ENCODE measurements around the gene PGAP6.

PGAP6 gene

DNA sequence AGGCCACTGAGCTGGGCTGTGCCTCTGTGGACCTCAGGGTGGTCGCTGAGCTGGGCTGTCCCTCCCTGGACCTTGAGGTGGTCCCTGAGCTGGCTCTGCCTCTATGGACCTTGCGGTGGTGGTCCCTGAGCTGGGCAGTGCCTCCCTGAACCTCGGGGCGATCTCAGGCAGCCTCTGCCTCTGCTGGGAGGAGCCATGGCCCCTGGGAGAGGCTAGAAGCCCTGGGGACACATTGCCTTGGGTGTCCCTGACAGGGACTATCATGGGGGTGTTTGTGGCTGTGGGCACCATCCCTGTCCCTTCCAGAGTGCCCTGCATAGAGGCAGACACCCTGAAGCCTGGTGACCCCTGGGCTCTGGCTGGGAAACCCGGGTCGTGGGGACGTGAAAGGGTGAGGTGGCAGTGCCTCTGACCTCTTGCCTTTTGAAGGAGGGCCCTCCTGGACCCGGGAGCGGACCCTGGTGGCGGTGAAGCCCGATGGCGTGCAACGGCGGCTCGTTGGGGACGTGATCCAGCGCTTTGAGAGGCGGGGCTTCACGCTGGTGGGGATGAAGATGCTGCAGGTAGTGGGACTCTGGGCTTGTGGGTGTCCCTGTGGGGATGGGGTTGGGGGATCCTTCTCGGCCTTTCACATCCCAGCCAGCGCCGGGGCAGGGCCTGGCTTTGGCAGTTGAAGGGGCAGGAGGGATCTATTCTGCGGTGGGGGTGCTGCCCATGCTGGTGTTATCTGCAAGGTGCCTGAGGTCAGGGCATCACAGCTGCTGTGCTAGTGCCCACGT, 17.0 kb upstream of the PGAP6 start:
- TF ChIP-seq, protein P1, sequence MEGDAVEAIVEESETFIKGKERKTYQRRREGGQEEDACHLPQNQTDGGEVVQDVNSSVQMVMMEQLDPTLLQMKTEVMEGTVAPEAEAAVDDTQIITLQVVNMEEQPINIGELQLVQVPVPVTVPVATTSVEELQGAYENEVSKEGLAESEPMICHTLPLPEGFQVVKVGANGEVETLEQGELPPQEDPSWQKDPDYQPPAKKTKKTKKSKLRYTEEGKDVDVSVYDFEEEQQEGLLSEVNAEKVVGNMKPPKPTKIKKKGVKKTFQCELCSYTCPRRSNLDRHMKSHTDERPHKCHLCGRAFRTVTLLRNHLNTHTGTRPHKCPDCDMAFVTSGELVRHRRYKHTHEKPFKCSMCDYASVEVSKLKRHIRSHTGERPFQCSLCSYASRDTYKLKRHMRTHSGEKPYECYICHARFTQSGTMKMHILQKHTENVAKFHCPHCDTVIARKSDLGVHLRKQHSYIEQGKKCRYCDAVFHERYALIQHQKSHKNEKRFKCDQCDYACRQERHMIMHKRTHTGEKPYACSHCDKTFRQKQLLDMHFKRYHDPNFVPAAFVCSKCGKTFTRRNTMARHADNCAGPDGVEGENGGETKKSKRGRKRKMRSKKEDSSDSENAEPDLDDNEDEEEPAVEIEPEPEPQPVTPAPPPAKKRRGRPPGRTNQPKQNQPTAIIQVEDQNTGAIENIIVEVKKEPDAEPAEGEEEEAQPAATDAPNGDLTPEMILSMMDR (IDR thresholded peaks at IDR 0.05): no peak
- Histone ChIP-seq H3K27me3 (no peaks in the 10 kb centered on the region), H3K27ac (peak overlapping the region; percentile 86 to 87), H3K9me3 (no peaks in the 10 kb centered on the region), H3K4me3 (no peak overlapping the region), H3K36me3 (peaks cover 0 to 17% (median 0%) of the 10 kb centered on the region in 3 donors), H3K4me1 (peaks cover 0 to 34% (median 20%) of the 10 kb centered on the region in 4 donors)
- no peak for DNase-seq
- intact Hi-C loops (cut with DNase I; ENCODE audit: low total_unique reads): no loop called here

DNA sequence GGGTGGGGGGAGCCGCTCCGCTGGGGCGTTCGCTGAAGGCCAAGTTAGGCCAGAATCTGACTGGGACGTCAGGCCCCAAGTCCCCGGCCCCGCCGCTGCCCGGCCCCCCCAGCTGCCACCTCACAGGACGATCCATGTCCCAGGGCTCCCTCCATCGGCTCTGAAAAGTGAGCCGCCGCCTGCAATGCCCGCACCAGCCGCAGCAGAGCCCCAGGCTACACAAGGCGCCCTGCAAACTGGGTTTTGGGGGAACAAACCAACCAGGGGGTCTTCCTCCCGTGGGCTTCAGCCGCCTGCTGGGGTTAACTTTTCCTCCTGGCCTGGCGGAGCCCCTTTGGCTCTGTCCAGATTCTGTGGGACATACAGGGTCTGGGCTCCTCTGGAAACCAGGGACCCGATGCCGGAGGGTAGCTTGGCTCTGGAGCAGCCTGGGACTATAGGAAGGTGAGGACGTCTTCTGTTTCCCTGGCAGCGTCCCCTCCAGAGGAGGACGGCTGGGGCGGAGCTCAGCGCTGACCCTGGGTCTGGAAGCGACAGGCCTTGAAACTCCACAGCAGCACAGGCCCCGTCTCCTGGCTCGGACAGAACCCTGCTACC, 16.1 kb upstream of the PGAP6 start:
- peaks cover 0 to 34% (median 20%) of the 10 kb centered on the region in 4 donors for H3K4me1 ChIP-seq
- no peaks in the 10 kb centered on the region for H3K9me3 ChIP-seq
- no peaks in the 10 kb centered on the region for H3K27me3 ChIP-seq
- H3K27ac ChIP-seq: peak overlapping the region; percentile 86 to 87
- peaks cover 0 to 17% (median 0%) of the 10 kb centered on the region in 3 donors for H3K36me3 ChIP-seq
- TF ChIP-seq, protein P1 (IDR thresholded peaks at IDR 0.05): peak; percentile 68 to 71
- H3K4me3 ChIP-seq: peak overlapping the region; percentile 73 to 75
- intact Hi-C loops (cut with DNase I; ENCODE audit: low total_unique reads): no loop called here
- peak; percentile 83 to 92 for DNase-seq

DNA sequence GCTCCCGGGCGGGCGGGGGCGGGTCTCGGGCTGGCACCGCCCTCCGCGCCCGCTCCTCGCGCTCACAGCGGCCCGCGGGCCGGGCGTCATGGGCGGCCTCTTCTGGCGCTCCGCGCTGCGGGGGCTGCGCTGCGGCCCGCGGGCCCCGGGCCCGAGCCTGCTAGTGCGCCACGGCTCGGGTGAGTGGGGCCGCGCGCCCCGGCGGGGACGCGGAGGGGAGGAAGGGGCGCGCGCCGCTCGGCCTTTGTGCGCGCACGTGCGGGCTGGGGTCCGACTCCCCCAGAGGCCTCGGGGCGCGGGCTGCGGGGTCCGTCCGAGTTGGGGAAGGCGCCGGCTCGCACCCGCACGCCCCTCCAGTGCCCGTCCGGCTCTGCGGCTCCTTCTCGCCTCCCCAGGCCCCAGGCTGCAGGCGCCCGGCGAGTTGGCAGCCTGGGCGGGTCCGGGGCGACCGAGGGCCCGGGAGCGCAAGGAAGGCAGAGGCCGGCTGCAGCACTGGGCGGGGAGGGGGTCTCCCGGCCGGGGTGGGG, 15.4 kb upstream of the PGAP6 start, which contains the start of gene NME4:
Gene NME4, plus strand, starts transcription at position 65 of the 527 bp plus-strand sequence. Its CDS starts 24 bp downstream, at position 89.
- Histone ChIP-seq H3K27ac (peak within 1 kb of the TSS; percentile 86 to 87), H3K4me3 (peak within 1 kb of the TSS; percentile 73 to 75), H3K36me3 (peaks cover 0 to 17% (median 0%) of the 10 kb centered on the region in 3 donors), H3K9me3 (no peaks in the 10 kb centered on the region), H3K27me3 (no peaks in the 10 kb centered on the region), H3K4me1 (peaks cover 0 to 29% (median 17%) of the 10 kb centered on the region in 4 donors)
- intact Hi-C loops (cut with DNase I; ENCODE audit: low total_unique reads): no loop called here
- no peak for DNase-seq
- TF ChIP-seq, protein P1 (IDR thresholded peaks at IDR 0.05): no peak

DNA sequence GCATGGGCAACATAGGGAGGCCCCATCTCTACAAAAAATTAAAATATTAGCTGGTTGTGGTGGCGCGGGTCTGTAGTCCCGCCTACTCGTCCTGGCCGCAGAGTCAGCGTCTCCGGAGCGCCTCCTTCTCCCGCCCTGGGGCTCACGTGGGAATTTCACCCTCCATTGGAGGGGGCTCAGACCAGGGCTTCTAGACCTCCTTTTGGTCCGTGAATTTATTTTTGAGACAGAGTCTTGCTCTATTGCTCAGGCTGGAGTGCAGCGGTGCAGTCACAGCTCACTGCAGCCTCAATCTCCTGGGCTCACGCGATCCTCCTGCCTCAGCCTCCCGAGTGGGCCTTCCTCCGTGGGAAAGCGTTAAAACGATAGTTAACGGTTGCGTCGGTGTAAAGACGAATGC, 14.8 kb upstream of the PGAP6 start:
- peaks cover 0 to 17% (median 0%) of the 10 kb centered on the region in 3 donors for H3K36me3 ChIP-seq
- peak overlapping the region; percentile 73 to 75 for H3K4me3 ChIP-seq
- peak in 1 of 2 donors; percentile 84 for DNase-seq
- peaks cover 0 to 28% (median 17%) of the 10 kb centered on the region in 4 donors for H3K4me1 ChIP-seq
- H3K9me3 ChIP-seq: no peaks in the 10 kb centered on the region
- TF ChIP-seq, protein P1 (IDR thresholded peaks at IDR 0.05): no peak
- H3K27me3 ChIP-seq: no peaks in the 10 kb centered on the region
- intact Hi-C loops (cut with DNase I; ENCODE audit: low total_unique reads): no loop called here
- H3K27ac ChIP-seq: peak overlapping the region; percentile 86 to 87

DNA sequence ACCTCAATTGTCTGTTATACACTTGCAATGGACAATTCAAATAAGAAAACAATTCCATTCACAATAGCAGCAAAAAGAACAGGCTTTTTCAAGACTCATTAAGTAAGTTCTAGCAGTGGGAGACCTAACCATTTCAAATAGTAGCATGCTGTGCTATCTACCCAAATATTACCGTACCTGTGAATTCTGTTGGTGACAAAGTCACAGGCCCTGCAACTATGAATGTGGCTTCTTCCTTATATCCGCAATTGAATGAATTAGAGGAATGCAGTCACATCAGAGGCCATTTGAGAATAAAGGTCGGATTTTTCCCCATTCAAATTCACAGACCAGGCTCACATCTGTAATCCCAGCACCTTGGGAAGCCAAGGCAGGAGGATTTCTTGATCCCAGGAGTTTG, 14.4 kb upstream of the PGAP6 start:
- Histone ChIP-seq H3K4me1 (peaks cover 0 to 26% (median 17%) of the 10 kb centered on the region in 4 donors), H3K27me3 (no peaks in the 10 kb centered on the region), H3K36me3 (peaks cover 0 to 17% (median 0%) of the 10 kb centered on the region in 3 donors), H3K27ac (peak overlapping the region; percentile 86 to 87), H3K4me3 (peak overlapping the region; percentile 73 to 75), H3K9me3 (no peaks in the 10 kb centered on the region)
- TF ChIP-seq, protein P1 (IDR thresholded peaks at IDR 0.05): no peak
- intact Hi-C loops (cut with DNase I; ENCODE audit: low total_unique reads): no loop called here
- no peak for DNase-seq
